ENCODE measurements around the gene STYK1. TPM values are rescaled to one million over a fixed set of nuclear protein-coding genes. Genes with fewer than 3 reads are reported as not detected.

The STYK1 gene
- total and polyA plus RNA-seq, 8 donors, result 0.30 to 1.9 (median 0.69) TPM

DNA sequence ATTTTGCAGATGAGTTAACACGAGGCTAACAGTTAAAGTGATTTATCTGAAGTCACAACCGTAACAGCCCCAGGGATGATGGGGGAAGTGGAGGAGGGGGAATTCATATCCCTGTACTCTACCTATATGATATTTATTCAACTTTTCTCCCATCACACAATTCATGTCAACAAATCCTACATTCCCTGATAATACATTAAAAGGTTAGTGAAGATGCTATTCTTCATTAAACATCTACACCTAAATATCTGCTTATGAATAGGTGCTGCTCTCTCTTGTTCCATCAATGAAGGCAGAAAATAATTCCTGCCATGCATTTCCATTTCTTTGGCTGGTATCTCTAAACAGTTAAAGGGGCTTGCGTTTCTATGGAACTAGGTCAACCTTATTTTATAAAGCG lies 42.4 kb upstream of the STYK1 start:
- DNase-seq, result no peak
- Histone ChIP-seq H3K4me3 (no peak overlapping the region), H3K4me1 (peaks cover 35 to 50% of the 10 kb centered on the region in 2 donors), H3K27me3 (no peaks in the 10 kb centered on the region), H3K9me3 (no peaks in the 10 kb centered on the region), H3K36me3 (peaks cover 0 to 45% of the 10 kb centered on the region in 2 donors), H3K27ac (peak overlapping the region in 1 of 2 donors; percentile 47)
- TF ChIP-seq, protein P1, sequence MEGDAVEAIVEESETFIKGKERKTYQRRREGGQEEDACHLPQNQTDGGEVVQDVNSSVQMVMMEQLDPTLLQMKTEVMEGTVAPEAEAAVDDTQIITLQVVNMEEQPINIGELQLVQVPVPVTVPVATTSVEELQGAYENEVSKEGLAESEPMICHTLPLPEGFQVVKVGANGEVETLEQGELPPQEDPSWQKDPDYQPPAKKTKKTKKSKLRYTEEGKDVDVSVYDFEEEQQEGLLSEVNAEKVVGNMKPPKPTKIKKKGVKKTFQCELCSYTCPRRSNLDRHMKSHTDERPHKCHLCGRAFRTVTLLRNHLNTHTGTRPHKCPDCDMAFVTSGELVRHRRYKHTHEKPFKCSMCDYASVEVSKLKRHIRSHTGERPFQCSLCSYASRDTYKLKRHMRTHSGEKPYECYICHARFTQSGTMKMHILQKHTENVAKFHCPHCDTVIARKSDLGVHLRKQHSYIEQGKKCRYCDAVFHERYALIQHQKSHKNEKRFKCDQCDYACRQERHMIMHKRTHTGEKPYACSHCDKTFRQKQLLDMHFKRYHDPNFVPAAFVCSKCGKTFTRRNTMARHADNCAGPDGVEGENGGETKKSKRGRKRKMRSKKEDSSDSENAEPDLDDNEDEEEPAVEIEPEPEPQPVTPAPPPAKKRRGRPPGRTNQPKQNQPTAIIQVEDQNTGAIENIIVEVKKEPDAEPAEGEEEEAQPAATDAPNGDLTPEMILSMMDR (IDR thresholded peaks at IDR 0.05), result no peak
- intact Hi-C loops (cut with DNase I), result no loop called here
- no peak for ATAC-seq

DNA sequence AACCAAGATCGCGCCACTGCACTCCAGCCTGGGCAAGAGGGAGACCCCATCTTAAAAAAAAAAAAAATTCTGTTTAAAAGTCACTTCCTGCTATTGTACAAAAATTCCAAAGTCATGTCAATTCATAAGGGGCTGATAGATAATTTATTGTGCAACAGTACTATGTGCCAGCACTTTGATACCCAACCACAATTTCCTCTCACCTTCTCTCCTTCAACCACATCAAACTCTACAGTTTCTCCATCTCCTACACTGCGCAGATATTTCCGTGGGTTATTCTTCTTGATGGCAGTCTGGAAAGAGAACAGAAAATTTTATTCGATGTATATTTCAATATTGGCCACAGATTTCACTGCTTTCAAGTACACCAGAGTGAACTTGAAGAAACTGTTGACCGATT lies 41.6 kb upstream of the STYK1 start:
- no peak overlapping the region for H3K4me3 ChIP-seq
- intact Hi-C loops (cut with DNase I), result no loop called here
- no peaks in the 10 kb centered on the region for H3K9me3 ChIP-seq
- H3K27me3 ChIP-seq, result no peaks in the 10 kb centered on the region
- no peak for ATAC-seq
- DNase-seq, result no peak
- TF ChIP-seq, protein P1 (IDR thresholded peaks at IDR 0.05), result no peak
- H3K36me3 ChIP-seq, result peaks cover 0 to 53% of the 10 kb centered on the region in 2 donors
- peaks cover 29 to 43% of the 10 kb centered on the region in 2 donors for H3K4me1 ChIP-seq
- H3K27ac ChIP-seq, result no peak overlapping the region

DNA sequence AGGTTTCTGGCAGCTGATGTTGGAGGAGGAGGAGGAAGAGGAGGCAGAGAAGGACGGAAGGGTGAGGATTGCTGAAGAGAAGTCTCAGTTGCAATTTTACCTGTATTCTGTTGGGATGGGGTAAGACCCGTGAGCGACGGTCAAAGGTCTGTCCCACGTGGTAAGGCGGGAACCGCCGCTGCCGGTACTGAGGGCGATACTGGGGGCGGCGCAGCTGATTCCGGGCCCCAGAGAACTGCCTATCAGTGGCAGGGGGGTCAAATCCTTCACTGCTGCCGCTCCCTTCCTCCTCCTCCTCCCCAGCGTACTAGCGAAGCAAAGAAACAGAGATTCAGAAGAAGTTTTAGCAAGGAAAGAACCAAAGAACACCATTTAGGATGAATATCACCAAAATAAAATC lies 36.0 kb upstream of the STYK1 start:
- ATAC-seq (no peak), DNase-seq (peak in 1 of 4 donors; percentile 61)

DNA sequence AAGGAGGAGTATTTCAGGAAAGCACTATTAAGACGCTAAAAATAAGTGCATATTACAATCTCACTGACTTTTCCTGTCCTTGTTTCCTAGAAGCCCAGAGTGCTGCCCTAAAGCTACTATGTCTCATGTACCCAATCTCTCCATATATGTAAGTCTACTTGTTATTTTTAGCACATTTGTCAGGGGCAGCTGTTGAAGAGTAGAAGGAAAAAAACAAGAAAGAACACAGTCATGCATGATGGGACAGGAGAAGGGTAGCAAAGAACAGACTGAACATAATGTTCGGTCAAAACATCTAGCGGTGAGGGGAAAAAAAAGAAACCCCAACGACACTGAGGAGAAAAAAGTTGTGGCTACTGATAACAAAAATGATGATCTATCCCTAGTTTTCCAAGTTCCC lies 35.0 kb upstream of the STYK1 start:
- no peak overlapping the region for H3K27ac ChIP-seq
- no peak for ATAC-seq

More for the DNA sequence above, 36.0 kb upstream of the STYK1 start:
- no peak overlapping the region for H3K4me3 ChIP-seq
- no peaks in the 10 kb centered on the region for H3K9me3 ChIP-seq
- no peak overlapping the region for H3K27ac ChIP-seq
- intact Hi-C loops (cut with DNase I), result no loop called here
- H3K4me1 ChIP-seq, result no peaks in the 10 kb centered on the region
- H3K36me3 ChIP-seq, result peaks cover 0 to 96% of the 10 kb centered on the region in 2 donors
- no peaks in the 10 kb centered on the region for H3K27me3 ChIP-seq
- TF ChIP-seq, protein P1 (IDR thresholded peaks at IDR 0.05), result no peak

DNA sequence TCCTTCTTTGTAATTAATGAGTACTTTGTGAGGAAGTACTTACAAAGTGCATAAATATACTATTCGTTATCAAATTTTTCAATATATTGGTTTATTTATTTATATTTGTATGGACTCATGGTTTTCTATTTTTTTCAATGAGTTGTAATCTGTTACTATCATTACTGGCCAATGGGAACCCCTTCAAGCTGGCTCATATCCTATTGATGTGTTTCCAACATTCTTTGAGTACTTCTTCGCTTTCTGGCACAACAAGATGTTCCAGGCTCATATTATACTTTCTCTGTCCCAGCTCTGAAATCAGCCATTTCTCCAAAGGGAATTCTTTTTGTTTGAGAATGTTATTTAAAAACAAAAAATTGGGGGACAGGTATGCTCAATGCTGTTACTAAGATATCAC lies 31.8 kb upstream of the STYK1 start:
- DNase-seq (no peak), ATAC-seq (no peak)
- no peak overlapping the region for H3K27ac ChIP-seq

More for the DNA sequence above, 35.0 kb upstream of the STYK1 start:
- TF ChIP-seq, protein P1 (IDR thresholded peaks at IDR 0.05), result no peak
- no peaks in the 10 kb centered on the region for H3K4me1 ChIP-seq
- intact Hi-C loops (cut with DNase I), result no loop called here
- H3K4me3 ChIP-seq, result no peak overlapping the region
- H3K27me3 ChIP-seq, result no peaks in the 10 kb centered on the region
- H3K36me3 ChIP-seq, result peaks cover 0 to 95% of the 10 kb centered on the region in 2 donors
- no peaks in the 10 kb centered on the region for H3K9me3 ChIP-seq
- DNase-seq, result no peak

More for the DNA sequence above, 31.8 kb upstream of the STYK1 start:
- no peak overlapping the region for H3K4me3 ChIP-seq
- H3K4me1 ChIP-seq, result no peaks in the 10 kb centered on the region
- H3K9me3 ChIP-seq, result no peaks in the 10 kb centered on the region
- TF ChIP-seq, protein P1 (IDR thresholded peaks at IDR 0.05), result no peak
- H3K36me3 ChIP-seq, result peaks cover 0 to 95% of the 10 kb centered on the region in 2 donors
- intact Hi-C loops (cut with DNase I), result no loop called here
- H3K27me3 ChIP-seq, result no peaks in the 10 kb centered on the region

Data from left lung (tissue), 10 donors.